ENCODE results near the gene MED14.

Gene MED14

GRCh38 chrX:40623139-40623536 lies 112.2 kb downstream of the MED14 start, which contains the start of gene MPC1L:
TSS of gene MPC1L (plus strand) at chrX:40623428. CDS start at chrX:40623566, 138 bp downstream.
- TF ChIP-seq CTCF (conservative IDR thresholded peaks at IDR 0.05), result no peak
- H3K27ac ChIP-seq, result no peak within 1 kb of the TSS

- TF ChIP-seq CTCF (conservative IDR thresholded peaks at IDR 0.05), result no peak
- no peak overlapping the region for H3K27ac ChIP-seq
These were observed 112.7 kb downstream of the MED14 start for GRCh38 chrX:40622479-40623138.

- no peak for TF ChIP-seq CTCF (conservative IDR thresholded peaks at IDR 0.05)
- H3K27ac ChIP-seq, result no peak overlapping the region
These were observed 117.8 kb downstream of the MED14 start for GRCh38 chrX:40617566-40617965.

- TF ChIP-seq CTCF (conservative IDR thresholded peaks at IDR 0.05), result no peak
These were observed 119.4 kb downstream of the MED14 start for GRCh38 chrX:40615976-40616375.

GRCh38 chrX:40612511-40612910 lies 122.8 kb downstream of the MED14 start:
- peak overlapping the region; percentile 65 for H3K27ac ChIP-seq
- TF ChIP-seq CTCF (conservative IDR thresholded peaks at IDR 0.05), result no peak

More at GRCh38 chrX:40615976-40616375, 119.4 kb downstream of the MED14 start:
- H3K27ac ChIP-seq, result no peak overlapping the region

GRCh38 chrX:40607381-40607780 lies 128.0 kb downstream of the MED14 start:
- TF ChIP-seq CTCF (conservative IDR thresholded peaks at IDR 0.05), result no peak
- H3K27ac ChIP-seq, result no peak overlapping the region

- no peak overlapping the region for H3K27ac ChIP-seq
- TF ChIP-seq CTCF (conservative IDR thresholded peaks at IDR 0.05), result no peak
These were observed 131.9 kb downstream of the MED14 start for GRCh38 chrX:40603446-40603845.
